GM23338 (cell line): ENCODE measurements around the gene KAT2A. TPM values are rescaled to one million over a fixed set of nuclear protein-coding genes. Genes with fewer than 3 reads are reported as not detected.
A peak's percentile ranks its signal among the peaks of the same experiment; 100 is the strongest.

ENCODE experiments used
- ATAC-seq: fragments of 200-7000 bp; cut with Tn5 transposase; 3 replicates; pipeline ENCODE4 v1.9.1; 2020
- DNase-seq: peaks from one replicate; pipeline ENCODE4 v3.0.0-alpha.2; 2015; ENCODE audit warnings: low spot score
- H2AFZ ChIP-seq: fragments of 200-600 bp; sonication (generic); 2 replicates; pipeline ENCODE4 v1.8.0; 2016; ENCODE audit warnings: antibody characterized with exemption, mild to moderate bottlenecking, moderate library complexity
- H3F3A ChIP-seq: fragments of 200-600 bp; sonication (generic); replicated peaks from 2 replicates; pipeline ENCODE4 v1.8.0; 2017; ENCODE audit warnings: antibody characterized with exemption, mixed run types, low read depth
- H3K27ac ChIP-seq: fragments of 200-600 bp; sonication (generic); 2 replicates; pipeline ENCODE4 v1.6.1; 2016; ENCODE audit warnings: low read depth
- H3K27me3 ChIP-seq: fragments of 200-600 bp; sonication (generic); 2 replicates; pipeline ENCODE4 v1.8.0; 2016; ENCODE audit warnings: mild to moderate bottlenecking, mixed run types, moderate library complexity; ENCODE audit not compliant: insufficient read depth
- H3K36me3 ChIP-seq: fragments of 200-600 bp; sonication (generic); 2 replicates; pipeline ENCODE4 v1.8.0; 2016; ENCODE audit warnings: mild to moderate bottlenecking; ENCODE audit not compliant: insufficient read depth
- H3K4me1 ChIP-seq: fragments of 200-600 bp; sonication (generic); 2 replicates; pipeline ENCODE4 v1.8.0; 2016; ENCODE audit warnings: mild to moderate bottlenecking, moderate library complexity; ENCODE audit not compliant: insufficient read depth
- H3K4me2 ChIP-seq: fragments of 200-600 bp; sonication (generic); 2 replicates; pipeline ENCODE4 v1.7.1; 2017; ENCODE audit warnings: mixed run types
- H3K4me3 ChIP-seq: fragments of 200-600 bp; sonication (generic); 2 replicates; pipeline ENCODE4 v1.6.1; 2016; ENCODE audit warnings: mixed run types
- H3K79me2 ChIP-seq: fragments of 200-600 bp; sonication (generic); replicated peaks from 2 replicates; pipeline ENCODE4 v1.8.0; 2017; ENCODE audit warnings: mild to moderate bottlenecking; ENCODE audit not compliant: insufficient read depth
- H3K9me2 ChIP-seq: fragments of 200-600 bp; sonication (generic); 2 replicates; pipeline ENCODE4 v1.8.0; 2017; ENCODE audit not compliant: insufficient read depth
- H4K20me1 ChIP-seq: fragments of 200-600 bp; sonication (generic); replicated peaks from 2 replicates; pipeline ENCODE4 v1.8.0; 2017; ENCODE audit warnings: mild to moderate bottlenecking; ENCODE audit not compliant: insufficient read depth
- H3K27ac Mint-ChIP-seq: 2 replicates; pipeline ENCODE4 v1.8.0; 2020; ENCODE audit warnings: inconsistent platforms, mild to moderate bottlenecking, moderate library complexity, mixed read lengths
- H3K27me3 Mint-ChIP-seq: 3 replicates; pipeline ENCODE4 v1.8.0; 2022; ENCODE audit warnings: low read depth, mild to moderate bottlenecking, moderate library complexity, mixed read lengths, inconsistent platforms; ENCODE audit not compliant: insufficient read depth, poor library complexity
- H3K36me3 Mint-ChIP-seq: 3 replicates; pipeline ENCODE4 v1.8.0; 2021; ENCODE audit warnings: low read depth, mild to moderate bottlenecking, inconsistent platforms, moderate library complexity, mixed read lengths
- H3K4me1 Mint-ChIP-seq: 3 replicates; pipeline ENCODE4 v1.8.0; 2020; ENCODE audit warnings: mild to moderate bottlenecking, inconsistent platforms, mixed read lengths
- H3K4me3 Mint-ChIP-seq: 3 replicates; pipeline ENCODE4 v1.8.0; 2021; ENCODE audit warnings: moderate library complexity, mild to moderate bottlenecking, inconsistent platforms, mixed read lengths
- H3K9me3 Mint-ChIP-seq: 3 replicates; pipeline ENCODE4 v1.8.0; 2020; ENCODE audit warnings: moderate library complexity, mild to moderate bottlenecking, inconsistent platforms, mixed read lengths
- CREB1 ChIP-seq: fragments of 250-450 bp; sonication (Bioruptor Pico); IDR thresholded peaks from 2 replicates; pipeline ENCODE4 v1.5.0; 2020; ENCODE audit warnings: low read depth, mild to moderate bottlenecking, moderate library complexity
- CTCF ChIP-seq, 2 experiments: fragments of 200-600 bp in 1 of 2; sonication (generic) in 1 of 2; conservative IDR thresholded peaks; 2 replicates each; pipeline versions ENCODE4 v1.5.1 to v1.6.1; 2016 to 2017; ENCODE audit warnings: antibody characterized with exemption in 2 of 2, low read depth in 2 of 2, mild to moderate bottlenecking in 2 of 2, moderate library complexity in 1 of 2
- ETS1 ChIP-seq: IDR thresholded peaks from 2 replicates; pipeline ENCODE4 v1.6.1; 2016; ENCODE audit warnings: antibody characterized with exemption
- EZH2 ChIP-seq: fragments of 200-600 bp; sonication (generic); IDR thresholded peaks from one replicate; pipeline ENCODE4 v1.8.0; 2017; ENCODE audit warnings: antibody characterized with exemption, mild to moderate bottlenecking, low read depth; ENCODE audit not compliant: unreplicated experiment
- EZH2phosphoT487 ChIP-seq: fragments of 200-600 bp; sonication (generic); IDR thresholded peaks from one replicate; pipeline ENCODE4 v1.8.1; 2018; ENCODE audit warnings: antibody characterized with exemption; ENCODE audit not compliant: unreplicated experiment
- JUNB ChIP-seq: IDR thresholded peaks from one replicate; pipeline ENCODE4 v1.6.1; 2016; ENCODE audit warnings: antibody characterized with exemption; ENCODE audit not compliant: unreplicated experiment
- NANOG ChIP-seq: IDR thresholded peaks from 2 replicates; pipeline ENCODE4 v1.6.1; 2016; ENCODE audit warnings: antibody characterized with exemption, borderline replicate concordance
- POLR2AphosphoS5 ChIP-seq: IDR thresholded peaks from 2 replicates; pipeline ENCODE4 v1.6.1; 2016; ENCODE audit warnings: antibody characterized with exemption, low read depth
- REST ChIP-seq: IDR thresholded peaks from one replicate; pipeline ENCODE4 v1.6.1; 2018; ENCODE audit warnings: antibody characterized with exemption; ENCODE audit not compliant: unreplicated experiment
- STAT1 ChIP-seq: IDR thresholded peaks from one replicate; pipeline ENCODE4 v1.6.1; 2016; ENCODE audit warnings: antibody characterized with exemption; ENCODE audit not compliant: unreplicated experiment
- ZNF114 ChIP-seq: fragments of 250-450 bp; sonication (Bioruptor Pico); IDR thresholded peaks from 2 replicates; pipeline ENCODE4 v1.5.0; 2020; ENCODE audit warnings: mild to moderate bottlenecking, moderate library complexity
- ZNF331 ChIP-seq: fragments of 250-450 bp; sonication (Bioruptor Pico); IDR thresholded peaks from 2 replicates; pipeline ENCODE4 v1.5.0; 2020; ENCODE audit warnings: low read depth, mild to moderate bottlenecking, moderate library complexity
- ZNF462 ChIP-seq: fragments of 250-450 bp; sonication (Bioruptor Pico); IDR thresholded peaks from 2 replicates; pipeline ENCODE4 v1.5.0; 2020; ENCODE audit warnings: mild to moderate bottlenecking, moderate library complexity
- polyA plus RNA-seq: library from polyadenylated mRNA; unstranded; fragments of >200 nt; fragmentation: Nextera tagmentation; extraction: Ambion mirVana; gene quantifications from 2 replicates; pipeline ENCODE4 v1.2.1, GENCODE V29; 2016
- total RNA-seq: library from RNA; depleted of rRNA; stranded (reverse); fragments of >200 nt; shearing (Covaris generic); gene quantifications from 2 replicates; pipeline ENCODE4 v1.2.3, GENCODE V29; 2014

The KAT2A gene
- total and polyA plus RNA-seq, 2 experiments from 2014 or later = 13.9 to 25.2 TPM

GRCh38 chr17:42132941-42133340 lies 11.8 kb upstream of the KAT2A start:
- no peaks in the 10 kb centered on the region for H3K9me2 ChIP-seq
- Mint-ChIP-seq H3K27me3 (peaks cover 14% of the 10 kb centered on the region), H3K4me3 (no peak overlapping the region; the same call in 2 of the 3 replicates), H3K4me1 (peaks cover 33% of the 10 kb centered on the region), H3K9me3 (no peaks in the 10 kb centered on the region), H3K27ac (peak overlapping the region; percentile 15; the same call in 1 of the 2 replicates), H3K36me3 (peaks cover 27% of the 10 kb centered on the region)
- TF ChIP-seq ZNF114 (CRISPR knock-in tag) (no peak), ZNF331 (CRISPR knock-in tag) (no peak), EZH2 (no peak), JUNB (no peak), STAT1 (no peak), CREB1 (CRISPR knock-in tag) (no peak), NANOG (no peak), CTCF (conservative IDR thresholded peaks at IDR 0.05; ENCODE audit: low read depth in 2 of 2) (no peak), EZH2phosphoT487 (no peak), POLR2AphosphoS5 (no peak), ZNF462 (CRISPR knock-in tag) (no peak), ETS1 (no peak), REST (no peak)
- ATAC-seq (no peak), DNase-seq (no peak)
- peaks cover 10% of the 10 kb centered on the region; the same call in 1 of the 2 replicates for H3K4me1 ChIP-seq
- H3K27me3 ChIP-seq = no peaks in the 10 kb centered on the region
- H3K36me3 ChIP-seq = no peaks in the 10 kb centered on the region; the same call in none of the 2 replicates
- H4K20me1 ChIP-seq = peaks cover 12% of the 10 kb centered on the region
- H3K4me3 ChIP-seq = no peak overlapping the region
- H3F3A ChIP-seq = 0 out of 2 replicates have a peak, but pooled peaks cover 4% of the 10 kb centered on the region
- no peak overlapping the region for H3K27ac ChIP-seq
- no peak overlapping the region for H2AFZ ChIP-seq
- peaks cover 59% of the 10 kb centered on the region for H3K79me2 ChIP-seq
- H3K4me2 ChIP-seq = no peak overlapping the region
